AG20443 (cell line): ENCODE results near the gene APCS.

Source experiments
- DNase-seq: peaks from one replicate; pipeline ENCODE4 v3.0.0; 2012; ENCODE audit warnings: low spot score, mixed read lengths

The APCS gene

GRCh38 chr1:159587461-159587951, at the start of gene APCS:
APCS (plus strand) TSS chr1:159587826; CDS start chr1:159587922, 96 bp downstream.
- DNase-seq, result no peak

GRCh38 chr1:159548126-159548525, 39.5 kb upstream of the APCS start:
- no peak for DNase-seq

- DNase-seq, result no peak
Measured at GRCh38 chr1:159554261-159554660, 33.4 kb upstream of the APCS start.

- DNase-seq, result no peak
Measured at GRCh38 chr1:159554696-159555095, 32.9 kb upstream of the APCS start.

GRCh38 chr1:159556931-159557369, 30.7 kb upstream of the APCS start:
- no peak for DNase-seq

GRCh38 chr1:159560599-159560998, 27.0 kb upstream of the APCS start:
- no peak for DNase-seq

- DNase-seq, result no peak
Measured at GRCh38 chr1:159561497-159561896, 26.1 kb upstream of the APCS start.

GRCh38 chr1:159562680-159563079, 24.9 kb upstream of the APCS start:
- DNase-seq, result no peak

GRCh38 chr1:159577446-159577845, 10.2 kb upstream of the APCS start:
- no peak for DNase-seq

GRCh38 chr1:159580340-159580739, 7.3 kb upstream of the APCS start:
- DNase-seq, result no peak

- no peak for DNase-seq
Measured at GRCh38 chr1:159581422-159581821, 6.2 kb upstream of the APCS start.

GRCh38 chr1:159584536-159584935, 3.1 kb upstream of the APCS start:
- DNase-seq, result no peak

- DNase-seq, result no peak
Measured at GRCh38 chr1:159591981-159592380, 4.4 kb downstream of the APCS start.

GRCh38 chr1:159594625-159595405, 7.2 kb downstream of the APCS start:
- DNase-seq, result peak; percentile 14

GRCh38 chr1:159598196-159598595, 10.6 kb downstream of the APCS start:
- peak; percentile 77 for DNase-seq

- no peak for DNase-seq
Measured at GRCh38 chr1:159600894-159601293, 13.3 kb downstream of the APCS start.

GRCh38 chr1:159602501-159602999, 14.9 kb downstream of the APCS start:
- no peak for DNase-seq

- no peak for DNase-seq
Measured at GRCh38 chr1:159612211-159612885, 24.7 kb downstream of the APCS start.

GRCh38 chr1:159632922-159633321, 45.3 kb downstream of the APCS start:
- DNase-seq, result no peak
